GM12872 (cell line): ENCODE data around the gene OGG1.

Experiments used
- TF ChIP-seq, protein P1 (sequence below): IDR thresholded peaks from 3 replicates; pipeline ENCODE4 v1.5.1; 2011; ENCODE audit warnings: low read depth, mild to moderate bottlenecking, low read length, moderate library complexity; ENCODE audit not compliant: insufficient read depth

Gene OGG1

DNA sequence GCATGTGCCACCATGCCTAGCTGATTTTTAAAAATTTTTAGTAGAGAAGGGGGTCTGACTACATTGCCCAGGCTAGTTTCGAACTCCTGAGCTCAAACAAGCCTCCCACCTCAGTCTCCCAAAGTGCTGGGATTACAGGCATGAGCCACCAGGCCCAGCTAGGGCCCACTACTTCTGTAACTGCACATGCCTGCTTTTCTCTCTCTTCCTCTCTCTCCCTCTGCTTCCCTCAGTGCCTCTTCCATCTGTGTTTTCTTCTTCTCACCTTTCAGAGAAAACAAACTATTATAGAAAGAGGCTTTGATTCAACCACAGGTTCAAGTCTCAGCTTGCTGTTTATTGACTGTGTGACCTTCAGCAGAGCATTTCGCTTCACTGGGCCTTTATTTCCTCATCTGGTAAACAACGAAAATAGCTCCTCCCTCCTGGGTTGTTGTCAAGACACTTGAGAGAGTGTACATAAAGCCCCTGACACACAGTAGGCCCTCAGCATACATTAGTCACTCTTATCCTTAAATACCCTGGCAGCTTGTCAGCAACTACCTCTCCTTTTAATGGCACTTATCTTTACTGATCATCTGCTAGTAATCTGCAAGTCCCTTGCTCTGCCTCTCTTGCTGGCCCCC lies 32.3 kb downstream of the OGG1 start:
- TF ChIP-seq, protein P1, sequence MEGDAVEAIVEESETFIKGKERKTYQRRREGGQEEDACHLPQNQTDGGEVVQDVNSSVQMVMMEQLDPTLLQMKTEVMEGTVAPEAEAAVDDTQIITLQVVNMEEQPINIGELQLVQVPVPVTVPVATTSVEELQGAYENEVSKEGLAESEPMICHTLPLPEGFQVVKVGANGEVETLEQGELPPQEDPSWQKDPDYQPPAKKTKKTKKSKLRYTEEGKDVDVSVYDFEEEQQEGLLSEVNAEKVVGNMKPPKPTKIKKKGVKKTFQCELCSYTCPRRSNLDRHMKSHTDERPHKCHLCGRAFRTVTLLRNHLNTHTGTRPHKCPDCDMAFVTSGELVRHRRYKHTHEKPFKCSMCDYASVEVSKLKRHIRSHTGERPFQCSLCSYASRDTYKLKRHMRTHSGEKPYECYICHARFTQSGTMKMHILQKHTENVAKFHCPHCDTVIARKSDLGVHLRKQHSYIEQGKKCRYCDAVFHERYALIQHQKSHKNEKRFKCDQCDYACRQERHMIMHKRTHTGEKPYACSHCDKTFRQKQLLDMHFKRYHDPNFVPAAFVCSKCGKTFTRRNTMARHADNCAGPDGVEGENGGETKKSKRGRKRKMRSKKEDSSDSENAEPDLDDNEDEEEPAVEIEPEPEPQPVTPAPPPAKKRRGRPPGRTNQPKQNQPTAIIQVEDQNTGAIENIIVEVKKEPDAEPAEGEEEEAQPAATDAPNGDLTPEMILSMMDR, result no peak

DNA sequence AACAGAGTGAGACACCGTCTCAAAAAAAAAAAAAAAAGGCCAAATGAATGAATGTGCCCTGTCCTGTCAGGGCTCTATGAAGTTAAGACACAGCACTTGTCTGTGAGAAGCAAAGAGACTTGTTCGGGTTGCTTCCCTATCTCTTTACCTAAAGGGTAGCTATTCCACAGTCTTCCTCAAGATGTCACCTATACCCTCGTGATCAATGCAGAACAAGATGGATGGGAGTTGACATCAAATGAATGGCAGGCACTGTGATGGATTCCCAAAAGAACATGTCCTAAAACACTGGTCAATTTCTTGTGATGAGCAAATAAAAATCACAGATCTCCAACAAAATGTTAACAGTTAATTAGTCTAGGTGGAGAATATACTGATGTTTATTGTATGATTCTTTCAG lies 33.0 kb downstream of the OGG1 start:
- TF ChIP-seq, protein P1, result peak; percentile 30; the same call in 1 of the 3 replicates

DNA sequence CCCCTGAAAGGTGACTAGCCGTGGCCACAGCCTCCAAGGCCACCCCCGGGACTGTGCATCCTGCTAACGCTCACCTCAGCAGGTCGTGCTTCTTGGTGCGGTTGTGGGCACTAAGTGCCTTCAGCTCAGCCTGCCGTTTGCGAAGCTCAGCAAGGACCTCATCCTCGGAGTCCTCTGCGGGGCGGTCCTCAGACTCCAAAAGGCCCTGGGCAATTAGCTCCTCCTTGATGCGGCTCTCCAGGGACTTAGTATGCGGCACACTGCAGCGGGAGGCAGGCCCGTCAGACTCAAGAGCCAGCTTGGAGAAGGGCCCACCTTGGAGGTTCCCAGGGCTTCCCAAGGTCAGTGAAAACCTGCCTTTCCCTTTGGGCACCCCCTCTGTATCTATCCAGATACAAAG lies 34.2 kb downstream of the OGG1 start:
- TF ChIP-seq, protein P1, result no peak

DNA sequence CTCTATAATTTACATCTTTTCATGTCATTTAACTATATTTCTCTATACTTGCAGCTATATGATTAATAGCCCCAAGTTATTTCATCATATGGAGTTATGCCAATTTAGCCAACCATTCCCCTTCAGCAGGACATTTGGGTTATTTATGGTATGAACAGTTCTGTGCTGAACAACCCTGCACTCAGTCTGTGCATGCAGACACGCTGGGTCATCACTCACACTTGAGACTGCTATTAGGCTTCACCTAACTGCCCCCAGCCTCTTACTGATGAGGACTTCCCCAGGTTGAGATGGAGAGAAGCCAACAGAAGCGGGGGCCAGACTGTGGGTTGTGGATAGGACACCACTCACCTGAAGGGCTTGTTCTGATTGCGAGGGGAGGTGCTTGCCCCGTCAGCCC lies 35.2 kb downstream of the OGG1 start:
- TF ChIP-seq, protein P1, result no peak

DNA sequence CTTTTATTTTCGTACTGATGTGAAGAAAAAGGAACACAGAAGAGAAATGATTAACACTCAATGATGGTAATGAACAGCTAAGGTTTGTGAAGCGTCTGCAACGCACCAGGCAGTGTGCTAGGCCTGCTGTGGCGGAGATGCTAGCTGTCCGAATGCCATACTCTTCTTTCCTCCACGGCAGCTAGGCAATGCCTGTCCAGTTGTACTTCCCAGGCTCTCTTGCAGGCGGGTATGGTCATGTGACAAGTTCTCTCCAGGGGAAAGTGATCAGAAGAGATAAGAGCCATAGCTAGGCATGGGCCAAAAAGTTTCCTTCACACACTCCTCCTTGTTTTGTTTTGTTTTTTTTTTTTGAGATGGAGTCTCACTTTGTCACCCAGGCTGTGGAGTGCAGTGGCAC lies 35.9 kb downstream of the OGG1 start:
- TF ChIP-seq, protein P1, result no peak

DNA sequence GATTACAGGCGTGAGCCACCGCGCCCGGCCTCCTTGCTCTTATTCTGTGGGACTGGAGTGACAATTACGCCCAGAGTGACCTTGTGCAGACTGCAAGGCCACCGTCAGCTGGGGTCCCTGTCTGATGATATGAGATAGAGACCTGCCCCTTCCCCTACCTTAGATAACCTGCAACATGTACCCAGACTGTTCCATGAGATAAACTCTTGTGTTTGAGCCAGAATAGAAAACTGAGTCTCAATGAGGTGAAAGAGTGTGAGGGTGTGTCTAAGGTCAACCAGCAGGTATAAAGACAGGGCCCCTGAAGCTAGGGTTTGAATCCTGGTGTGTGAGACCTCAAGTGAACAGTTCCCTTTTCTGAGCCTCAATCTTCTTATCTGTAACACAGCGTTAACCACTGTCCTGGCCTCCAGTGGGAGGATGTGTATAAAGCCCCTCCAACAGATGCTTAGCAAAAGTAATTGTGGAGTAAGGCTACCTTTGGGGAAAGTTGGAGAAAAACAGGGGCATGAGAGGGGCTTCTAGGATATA lies 36.5 kb downstream of the OGG1 start:
- TF ChIP-seq, protein P1, result no peak

DNA sequence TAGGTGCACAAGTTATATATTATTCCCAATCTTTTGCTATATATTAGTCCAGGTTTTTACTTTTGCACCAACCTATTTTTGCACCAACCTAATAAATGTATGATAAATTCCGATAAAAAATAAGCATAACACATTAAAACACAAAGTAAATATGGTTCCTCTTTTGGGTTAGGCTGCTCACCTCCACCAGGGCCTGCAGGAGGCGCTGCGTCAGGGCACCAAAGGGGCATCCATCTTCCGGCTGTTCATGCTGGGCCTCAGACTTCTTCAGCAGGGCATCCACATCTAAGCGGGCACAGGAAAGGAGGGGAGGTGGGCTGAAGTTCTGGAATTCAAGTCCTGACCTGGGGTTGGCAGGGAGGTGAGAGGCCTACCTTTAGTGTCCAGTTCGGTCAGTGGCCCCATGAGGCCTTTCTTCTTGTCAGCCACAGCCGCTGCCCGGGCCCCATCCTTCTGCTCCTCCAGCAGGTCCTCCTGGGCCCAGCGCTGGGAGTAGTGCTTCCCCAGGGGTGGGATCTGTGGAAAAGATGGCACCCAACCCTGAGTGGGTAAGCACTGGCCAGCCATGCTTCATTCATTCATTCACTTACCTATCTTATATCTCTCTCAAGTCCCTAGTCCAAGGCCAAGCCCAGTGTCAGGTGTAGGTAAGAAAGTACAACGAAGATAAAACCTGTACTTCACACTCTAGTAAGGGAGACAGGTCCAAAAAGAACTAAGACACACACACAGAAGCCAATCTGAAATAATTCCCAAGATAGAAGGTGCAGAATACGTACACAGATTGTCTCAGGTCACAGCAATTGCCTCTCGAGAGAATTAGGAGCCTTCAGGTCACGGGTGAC lies 37.3 kb downstream of the OGG1 start:
- TF ChIP-seq, protein P1, result peak; percentile 59
